ENCODE results near the gene TBC1D9.

Gene TBC1D9

GRCh38 chr4:140641105-140641555, 115.1 kb downstream of the TBC1D9 start:
- H3F3A ChIP-seq (ENCODE audit: insufficient read depth, low read length), result no peaks in the 10 kb centered on the region
- no peaks in the 10 kb centered on the region for H4K20me1 ChIP-seq (ENCODE audit: insufficient read depth, low read length)
- H3K27me3 ChIP-seq (ENCODE audit: insufficient read depth, low read length), result no peaks in the 10 kb centered on the region
- no peaks in the 10 kb centered on the region for H3K79me2 ChIP-seq (ENCODE audit: insufficient read depth, low read length)
- H3K36me3 ChIP-seq (ENCODE audit: insufficient read depth, low read length), result no peaks in the 10 kb centered on the region
- no peaks in the 10 kb centered on the region for H3K9me2 ChIP-seq (ENCODE audit: low read depth, low read length)
- no peak overlapping the region for H3K9ac ChIP-seq (ENCODE audit: low read length)
- no peak overlapping the region for H3K4me3 ChIP-seq (ENCODE audit: low read depth, low read length, poor library complexity, severe bottlenecking)
- H3K27ac ChIP-seq (ENCODE audit: low read depth, low read length, poor library complexity, severe bottlenecking), result no peak overlapping the region
- H3K4me1 ChIP-seq (ENCODE audit: insufficient read depth, low read length, severe bottlenecking), result no peaks in the 10 kb centered on the region
- no peak overlapping the region for H2AFZ ChIP-seq (ENCODE audit: low read length)
- TF ChIP-seq EZH2 (IDR thresholded peaks at IDR 0.05; ENCODE audit: borderline replicate concordance, low read length) (no peak), CTCF (IDR thresholded peaks at IDR 0.05; ENCODE audit: low read length) (no peak)
- no peak overlapping the region for H3K4me2 ChIP-seq (ENCODE audit: low read length)
- no peaks in the 10 kb centered on the region for H3K9me3 ChIP-seq (ENCODE audit: low read length)

- H3K27ac ChIP-seq (ENCODE audit: low read depth, low read length, poor library complexity, severe bottlenecking), result no peak overlapping the region
- TF ChIP-seq EZH2 (IDR thresholded peaks at IDR 0.05; ENCODE audit: borderline replicate concordance, low read length) (no peak), CTCF (IDR thresholded peaks at IDR 0.05; ENCODE audit: low read length) (no peak)
Observed at GRCh38 chr4:140640150-140640748, 115.9 kb downstream of the TBC1D9 start.

GRCh38 chr4:140639066-140639465, 117.1 kb downstream of the TBC1D9 start:
- Histone ChIP-seq H4K20me1 (ENCODE audit: insufficient read depth, low read length) (no peaks in the 10 kb centered on the region), H3F3A (ENCODE audit: insufficient read depth, low read length) (no peaks in the 10 kb centered on the region), H3K4me2 (ENCODE audit: low read length) (no peak overlapping the region), H3K9me3 (ENCODE audit: low read length) (no peaks in the 10 kb centered on the region), H2AFZ (ENCODE audit: low read length) (no peak overlapping the region), H3K79me2 (ENCODE audit: insufficient read depth, low read length) (no peaks in the 10 kb centered on the region), H3K4me3 (ENCODE audit: low read depth, low read length, poor library complexity, severe bottlenecking) (no peak overlapping the region), H3K36me3 (ENCODE audit: insufficient read depth, low read length) (no peaks in the 10 kb centered on the region), H3K27ac (ENCODE audit: low read depth, low read length, poor library complexity, severe bottlenecking) (no peak overlapping the region), H3K27me3 (ENCODE audit: insufficient read depth, low read length) (no peaks in the 10 kb centered on the region), H3K9me2 (ENCODE audit: low read depth, low read length) (no peaks in the 10 kb centered on the region), H3K4me1 (ENCODE audit: insufficient read depth, low read length, severe bottlenecking) (no peaks in the 10 kb centered on the region), H3K9ac (ENCODE audit: low read length) (no peak overlapping the region)
- TF ChIP-seq CTCF (IDR thresholded peaks at IDR 0.05; ENCODE audit: low read length), result no peak
- TF ChIP-seq EZH2 (IDR thresholded peaks at IDR 0.05; ENCODE audit: borderline replicate concordance, low read length), result no peak

More at GRCh38 chr4:140640150-140640748, 115.9 kb downstream of the TBC1D9 start:
- Histone ChIP-seq H2AFZ (ENCODE audit: low read length) (no peak overlapping the region), H4K20me1 (ENCODE audit: insufficient read depth, low read length) (no peaks in the 10 kb centered on the region), H3K4me3 (ENCODE audit: low read depth, low read length, poor library complexity, severe bottlenecking) (no peak overlapping the region), H3K27me3 (ENCODE audit: insufficient read depth, low read length) (no peaks in the 10 kb centered on the region), H3K36me3 (ENCODE audit: insufficient read depth, low read length) (no peaks in the 10 kb centered on the region), H3K9me3 (ENCODE audit: low read length) (no peaks in the 10 kb centered on the region), H3K4me1 (ENCODE audit: insufficient read depth, low read length, severe bottlenecking) (no peaks in the 10 kb centered on the region), H3F3A (ENCODE audit: insufficient read depth, low read length) (no peaks in the 10 kb centered on the region), H3K4me2 (ENCODE audit: low read length) (no peak overlapping the region), H3K79me2 (ENCODE audit: insufficient read depth, low read length) (no peaks in the 10 kb centered on the region), H3K9me2 (ENCODE audit: low read depth, low read length) (no peaks in the 10 kb centered on the region), H3K9ac (ENCODE audit: low read length) (no peak overlapping the region)
